K562 treated with DMSO at 1 percent for 4 hours (cell line): ENCODE data around the gene NT5C3A. TPM values are rescaled to one million over a fixed set of nuclear protein-coding genes. Genes with fewer than 3 reads are reported as not detected.

Experiments
- total RNA-seq: library from RNA; unstranded; fragments of 300-600 nt; gene quantifications from 2 replicates; pipeline ENCODE4 v1.2.3, GENCODE V29; 2022; ENCODE audit not compliant: insufficient read depth

Gene NT5C3A
- 20.1 and 21.4 TPM in 2 replicates for total RNA-seq

GRCh38 chr7:33062023-33062781 is at the start of gene NT5C3A:
NT5C3A (minus strand) TSS chr7:33062776; CDS start chr7:33062705, 71 bp downstream.

GRCh38 chr7:33109005-33109757 is 46.6 kb upstream of the NT5C3A start, which contains the start of gene RP9:
RP9 (minus strand) TSS chr7:33109404; CDS start chr7:33109372, 32 bp downstream.

Other genes with a start within 250 kb of the NT5C3A start
- gene KBTBD2, start 171.0 kb downstream of the NT5C3A start, total RNA-seq: 20.8 and 28.3 TPM in 2 replicates
- gene FKBP9, start 105.3 kb downstream of the NT5C3A start, total RNA-seq: 34.4 and 62.5 TPM in 2 replicates
- 20.9 and 23.9 TPM in 2 replicates for gene RP9, start 46.6 kb upstream of the NT5C3A start, total RNA-seq
- 0.50 and 1.7 TPM in 2 replicates for gene BBS9, start 66.8 kb upstream of the NT5C3A start, total RNA-seq